ENCODE data around the gene PHF21B. TPM values are rescaled to one million over a fixed set of nuclear protein-coding genes. Genes with fewer than 3 reads are reported as not detected.

PHF21B gene
- polyA plus RNA-seq, 1 donor (not counting 4 experiments of a cell fraction or from before 2014, with no cell fraction given): not detected

DNA sequence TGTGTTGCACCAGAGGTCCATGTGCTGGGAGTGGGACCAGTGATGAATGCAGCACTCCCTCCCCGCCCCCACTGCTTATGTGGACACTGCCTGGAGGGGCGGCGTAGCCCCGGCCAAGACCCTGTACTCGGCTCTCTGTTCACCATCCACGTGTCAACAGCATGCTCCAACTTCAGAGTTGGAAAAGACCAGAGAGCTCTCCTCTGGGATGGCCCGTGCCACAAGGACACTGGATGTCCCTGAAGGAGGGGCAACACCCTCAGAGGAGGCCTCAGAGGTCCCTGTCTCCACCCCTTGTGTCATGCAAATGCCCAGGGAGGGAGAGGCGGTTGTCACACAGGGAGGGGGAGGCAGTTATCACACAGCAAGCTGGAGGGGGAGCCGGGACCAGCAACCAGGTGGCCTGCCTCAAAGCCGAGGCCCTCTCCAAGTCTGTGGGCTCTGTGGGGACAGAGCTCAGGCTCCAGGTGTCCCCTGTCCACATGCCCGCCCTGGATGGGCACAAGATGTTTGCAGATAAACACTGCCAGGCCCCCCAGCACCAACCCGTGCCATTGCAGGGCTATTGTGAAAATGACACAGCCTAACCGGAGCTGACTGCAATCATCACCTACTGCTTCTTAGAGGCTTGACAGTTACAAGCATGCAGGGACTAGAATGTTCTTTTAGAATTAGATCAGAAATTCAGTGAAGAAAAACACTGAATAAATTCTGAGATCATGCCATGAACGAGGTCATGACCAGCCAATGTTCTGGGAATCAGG is 121.1 kb downstream of the PHF21B start:
- peaks cover 6% of the 10 kb centered on the region for H3K27me3 ChIP-seq (ENCODE audit: control insufficient read depth, extremely low read depth, insufficient read depth, low read length)
- DNase-seq (ENCODE audit: low read depth, low spot score) (no peak), FAIRE-seq (no peak)
- no peak overlapping the region for H2AFZ ChIP-seq (ENCODE audit: control insufficient read depth, low read length)
- no peaks in the 10 kb centered on the region for H3K4me1 ChIP-seq (ENCODE audit: control insufficient read depth, extremely low read depth, insufficient read depth, low read length)
- H3K27ac ChIP-seq (ENCODE audit: control insufficient read depth, insufficient read depth, low read length): no peak overlapping the region
- TF ChIP-seq, protein P1, sequence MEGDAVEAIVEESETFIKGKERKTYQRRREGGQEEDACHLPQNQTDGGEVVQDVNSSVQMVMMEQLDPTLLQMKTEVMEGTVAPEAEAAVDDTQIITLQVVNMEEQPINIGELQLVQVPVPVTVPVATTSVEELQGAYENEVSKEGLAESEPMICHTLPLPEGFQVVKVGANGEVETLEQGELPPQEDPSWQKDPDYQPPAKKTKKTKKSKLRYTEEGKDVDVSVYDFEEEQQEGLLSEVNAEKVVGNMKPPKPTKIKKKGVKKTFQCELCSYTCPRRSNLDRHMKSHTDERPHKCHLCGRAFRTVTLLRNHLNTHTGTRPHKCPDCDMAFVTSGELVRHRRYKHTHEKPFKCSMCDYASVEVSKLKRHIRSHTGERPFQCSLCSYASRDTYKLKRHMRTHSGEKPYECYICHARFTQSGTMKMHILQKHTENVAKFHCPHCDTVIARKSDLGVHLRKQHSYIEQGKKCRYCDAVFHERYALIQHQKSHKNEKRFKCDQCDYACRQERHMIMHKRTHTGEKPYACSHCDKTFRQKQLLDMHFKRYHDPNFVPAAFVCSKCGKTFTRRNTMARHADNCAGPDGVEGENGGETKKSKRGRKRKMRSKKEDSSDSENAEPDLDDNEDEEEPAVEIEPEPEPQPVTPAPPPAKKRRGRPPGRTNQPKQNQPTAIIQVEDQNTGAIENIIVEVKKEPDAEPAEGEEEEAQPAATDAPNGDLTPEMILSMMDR (optimal IDR thresholded peaks at IDR 0.05 in 1 of 3, IDR thresholded peaks at IDR 0.05 in 1 of 3, conservative IDR thresholded peaks at IDR 0.05 in 1 of 3; ENCODE audit: extremely low read depth in 1 of 3, insufficient read depth in 2 of 3, low read length in 3 of 3): no peak
- no peak for TF ChIP-seq EZH2 (IDR thresholded peaks at IDR 0.05; ENCODE audit: low read length)
- dilution Hi-C loops (cut with MboI; ENCODE audit: extremely low pct_ligation_motif_present, low sequenced_read_pairs): no loop called here
- H3K36me3 ChIP-seq (ENCODE audit: control insufficient read depth in 2 of 2, extremely low read depth in 1 of 2, insufficient read depth in 2 of 2, low read length in 2 of 2): no peaks in the 10 kb centered on the region
- no peaks in the 10 kb centered on the region for H4K20me1 ChIP-seq (ENCODE audit: control insufficient read depth, extremely low read depth, insufficient read depth, low read length)
- H3K4me2 ChIP-seq (ENCODE audit: control insufficient read depth, extremely low read depth, insufficient read depth, low read depth, low read length): no peak overlapping the region
- H3K4me3 ChIP-seq (ENCODE audit: control insufficient read depth in 2 of 3, extremely low read depth in 1 of 3, insufficient read depth in 2 of 3, low read depth in 1 of 3, low read length in 3 of 3): no peak overlapping the region
- H3K9ac ChIP-seq (ENCODE audit: control insufficient read depth, extremely low read depth, insufficient read depth, low read length): no peak overlapping the region
- H3K9me3 ChIP-seq (ENCODE audit: control insufficient read depth, low read depth, low read length): peaks cover 3% of the 10 kb centered on the region
- no peaks in the 10 kb centered on the region for H3K9me1 ChIP-seq (ENCODE audit: control insufficient read depth, extremely low read depth, insufficient read depth, low read length)
- no peaks in the 10 kb centered on the region for H3K79me2 ChIP-seq (ENCODE audit: control insufficient read depth, insufficient read depth, low read length)

DNA sequence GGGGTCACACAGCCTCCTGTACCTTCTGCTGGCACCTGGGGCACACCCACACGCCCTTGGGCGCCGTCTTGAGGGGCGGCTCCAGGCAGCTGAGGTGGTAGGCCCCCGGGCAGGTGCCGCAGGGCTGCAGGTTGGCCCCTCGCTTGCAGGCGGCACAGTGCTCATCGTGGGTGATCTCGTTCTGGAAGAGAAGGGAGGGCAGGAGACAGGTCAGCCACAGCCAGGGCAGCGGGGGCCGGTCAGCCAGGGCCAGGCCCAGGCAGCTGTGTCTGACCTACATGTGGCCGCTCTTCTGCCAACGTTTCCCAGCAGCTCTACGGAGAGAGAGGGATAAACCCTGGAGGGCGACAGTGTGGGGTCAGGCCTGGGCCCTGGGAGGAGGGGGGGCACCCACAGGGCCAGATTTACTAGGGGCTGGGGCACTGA is 121.9 kb downstream of the PHF21B start:
- dilution Hi-C loops (cut with MboI; ENCODE audit: extremely low pct_ligation_motif_present, low sequenced_read_pairs): no loop called here
- no peaks in the 10 kb centered on the region for H3K36me3 ChIP-seq (ENCODE audit: control insufficient read depth in 2 of 2, extremely low read depth in 1 of 2, insufficient read depth in 2 of 2, low read length in 2 of 2)
- H2AFZ ChIP-seq (ENCODE audit: control insufficient read depth, low read length): no peak overlapping the region
- H3K4me2 ChIP-seq (ENCODE audit: control insufficient read depth, extremely low read depth, insufficient read depth, low read depth, low read length): no peak overlapping the region
- no peaks in the 10 kb centered on the region for H3K4me1 ChIP-seq (ENCODE audit: control insufficient read depth, extremely low read depth, insufficient read depth, low read length)
- TF ChIP-seq, protein P1 (optimal IDR thresholded peaks at IDR 0.05 in 1 of 3, IDR thresholded peaks at IDR 0.05 in 1 of 3, conservative IDR thresholded peaks at IDR 0.05 in 1 of 3; ENCODE audit: extremely low read depth in 1 of 3, insufficient read depth in 2 of 3, low read length in 3 of 3): no peak
- TF ChIP-seq EZH2 (IDR thresholded peaks at IDR 0.05; ENCODE audit: low read length): no peak
- no peaks in the 10 kb centered on the region for H3K79me2 ChIP-seq (ENCODE audit: control insufficient read depth, insufficient read depth, low read length)
- H3K9ac ChIP-seq (ENCODE audit: control insufficient read depth, extremely low read depth, insufficient read depth, low read length): no peak overlapping the region
- H3K27ac ChIP-seq (ENCODE audit: control insufficient read depth, insufficient read depth, low read length): no peak overlapping the region
- FAIRE-seq: no peak
- peaks cover 2% of the 10 kb centered on the region for H3K27me3 ChIP-seq (ENCODE audit: control insufficient read depth, extremely low read depth, insufficient read depth, low read length)
- H3K9me1 ChIP-seq (ENCODE audit: control insufficient read depth, extremely low read depth, insufficient read depth, low read length): no peaks in the 10 kb centered on the region
- peaks cover 3% of the 10 kb centered on the region for H3K9me3 ChIP-seq (ENCODE audit: control insufficient read depth, low read depth, low read length)
- no peaks in the 10 kb centered on the region for H4K20me1 ChIP-seq (ENCODE audit: control insufficient read depth, extremely low read depth, insufficient read depth, low read length)
- no peak overlapping the region for H3K4me3 ChIP-seq (ENCODE audit: control insufficient read depth in 2 of 3, extremely low read depth in 1 of 3, insufficient read depth in 2 of 3, low read depth in 1 of 3, low read length in 3 of 3)
- DNase-seq (ENCODE audit: low read depth, low spot score): no peak

Measured in keratinocyte (primary cell).